ENCODE results near the gene KLF16.

The KLF16 gene

DNA sequence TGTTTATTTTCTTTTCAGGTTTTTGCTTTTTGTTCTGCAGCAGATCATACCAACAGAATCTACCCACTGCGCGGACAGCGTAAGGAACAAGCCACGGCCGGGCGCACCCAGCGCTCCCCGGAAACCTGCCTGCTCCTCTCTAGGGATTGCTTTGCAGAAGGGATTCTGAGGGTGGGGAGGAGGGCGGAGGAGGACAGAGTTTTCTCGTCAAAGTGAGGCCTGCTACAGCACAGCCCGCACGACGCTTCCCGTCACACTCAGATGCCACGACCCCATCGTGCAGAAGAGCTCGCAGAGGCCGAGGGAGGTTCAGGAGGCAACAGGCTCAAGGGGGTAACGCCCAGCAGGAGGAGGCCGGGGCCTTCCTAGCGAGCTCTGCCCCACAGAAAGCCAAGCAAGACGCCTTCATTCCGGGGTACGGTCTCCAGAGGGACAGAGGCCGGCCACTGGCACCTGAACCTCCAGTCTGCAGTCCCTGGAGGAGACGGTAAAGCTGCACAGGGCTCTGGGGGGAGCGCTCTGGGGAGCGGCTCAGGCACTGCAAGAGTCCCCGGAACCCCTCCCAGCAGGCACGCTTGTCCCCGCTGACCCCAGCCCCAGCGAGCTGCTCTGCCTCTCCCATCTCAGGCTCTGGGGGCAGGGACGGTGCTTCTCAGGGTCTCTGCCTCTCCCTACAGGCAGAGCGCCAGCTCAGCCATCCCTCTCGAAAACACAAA, 22.0 kb downstream of the KLF16 start:
- DNase-seq (ENCODE audit: low spot score): peak; percentile 34

- DNase-seq (ENCODE audit: low spot score): peak; percentile 83
Observed at GRCh38 chr19:1840541-1841115, 22.8 kb downstream of the KLF16 start.

GRCh38 chr19:1839658-1840540, 23.5 kb downstream of the KLF16 start:
- DNase-seq (ENCODE audit: low spot score): no peak

DNA sequence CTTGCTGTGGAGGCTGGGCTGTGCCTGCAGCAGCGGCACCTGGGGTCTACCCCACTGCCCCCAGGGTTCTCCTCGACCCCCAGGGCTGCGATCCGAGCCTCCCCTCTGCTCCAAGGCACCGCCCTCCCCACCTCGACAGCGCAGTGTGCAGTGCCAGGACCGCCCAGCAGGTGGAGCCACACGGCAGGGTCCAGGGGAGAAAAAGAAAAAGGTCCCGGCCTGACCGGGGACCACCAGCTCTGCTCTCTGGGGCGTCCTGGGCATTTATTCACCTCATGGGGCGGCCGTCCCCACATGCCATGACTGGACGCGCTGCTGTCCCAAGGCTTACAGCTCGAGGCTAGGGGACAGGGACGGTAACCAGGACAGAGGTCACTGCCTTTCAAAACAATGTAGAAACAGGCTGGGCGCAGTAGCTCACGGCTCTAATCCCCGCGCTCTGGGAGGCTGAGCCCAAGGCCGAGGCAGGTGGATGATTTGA, 25.7 kb downstream of the KLF16 start:
- DNase-seq (ENCODE audit: low spot score): peak; percentile 87

- no peak for DNase-seq (ENCODE audit: low spot score)
Observed at GRCh38 chr19:1837222-1837565, 26.2 kb downstream of the KLF16 start.

- no peak for DNase-seq (ENCODE audit: low spot score)
Observed at GRCh38 chr19:1836458-1837221, 26.7 kb downstream of the KLF16 start.

DNA sequence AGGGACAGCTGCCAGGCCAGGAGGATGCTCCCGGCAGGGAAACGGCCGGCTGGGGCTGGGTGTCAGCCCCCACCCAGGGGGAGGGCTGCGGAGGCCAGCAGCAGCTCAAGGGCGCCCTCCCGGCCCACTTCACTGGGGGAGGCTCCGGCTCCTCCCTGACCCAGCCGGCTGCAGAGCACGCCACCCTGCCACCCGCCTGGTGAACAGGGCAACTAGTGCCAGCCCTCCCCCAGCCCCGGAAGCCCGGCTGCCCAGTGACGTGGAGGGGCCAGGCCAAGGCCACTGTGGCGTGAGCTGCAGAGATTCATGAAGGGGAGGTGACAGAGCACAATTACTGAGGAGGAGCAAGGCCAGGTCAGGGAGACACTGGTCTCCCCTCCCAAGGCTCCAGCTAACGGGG, 29.8 kb downstream of the KLF16 start:
- no peak for DNase-seq (ENCODE audit: low spot score)

- no peak for DNase-seq (ENCODE audit: low spot score)
Observed at GRCh38 chr19:1832046-1832663, 31.2 kb downstream of the KLF16 start.

DNA sequence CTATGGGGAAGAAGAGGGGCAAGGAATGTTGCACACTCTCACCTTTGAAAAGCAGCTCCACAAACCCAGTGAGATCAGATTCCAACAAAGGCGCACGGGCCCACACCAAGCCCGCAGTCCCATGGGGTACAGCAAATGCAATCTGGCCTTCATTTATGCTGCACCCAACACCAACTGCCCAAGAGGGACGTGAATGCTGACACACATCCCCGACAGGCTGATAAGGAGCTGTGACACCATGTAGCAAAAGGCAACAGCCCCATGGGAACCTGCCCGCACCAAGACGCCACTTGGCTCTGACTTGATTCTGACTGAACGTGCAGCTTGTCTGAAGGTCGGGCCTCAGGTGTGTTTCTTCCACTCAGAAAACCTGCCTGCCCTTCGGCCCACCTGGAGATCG, 32.4 kb downstream of the KLF16 start:
- DNase-seq (ENCODE audit: low spot score): no peak

DNA sequence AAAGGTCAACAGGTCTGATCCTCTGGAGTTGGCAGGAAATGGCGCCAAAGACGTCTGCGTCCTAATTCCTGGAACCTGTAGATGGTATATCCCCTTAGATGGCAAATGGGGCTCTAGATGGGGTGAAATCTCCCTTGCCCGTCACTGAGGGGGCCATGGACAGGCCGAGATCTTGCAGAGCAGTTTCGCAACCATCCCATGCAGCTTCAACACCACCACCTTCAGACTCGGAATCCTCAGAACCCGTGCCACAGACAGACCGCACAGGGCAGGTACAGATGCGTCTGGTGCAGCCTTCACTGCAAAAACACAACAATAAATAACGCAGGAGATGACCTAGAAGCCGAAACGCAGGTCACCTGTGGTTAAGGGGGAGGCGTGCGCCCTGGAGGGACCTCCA, 32.8 kb downstream of the KLF16 start:
- DNase-seq (ENCODE audit: low spot score): no peak

DNA sequence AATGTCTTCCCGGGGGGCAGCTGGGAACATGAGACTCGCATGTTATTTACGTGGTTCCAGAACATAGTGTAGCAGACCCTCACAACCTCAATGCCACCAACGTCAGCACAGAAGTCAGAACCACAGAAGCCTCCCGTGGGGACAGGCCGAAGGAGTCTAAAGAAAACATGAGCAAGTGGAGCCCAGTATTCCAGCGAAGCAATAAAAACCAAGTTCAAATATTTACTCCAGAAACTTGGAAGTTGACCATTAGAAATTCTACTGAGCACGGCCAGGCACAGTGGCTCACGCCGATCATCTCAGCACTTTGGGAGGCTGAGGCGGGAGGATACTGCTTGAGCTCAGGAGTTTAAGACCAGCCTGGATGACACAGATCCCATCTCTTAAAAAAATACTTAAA, 33.4 kb downstream of the KLF16 start:
- DNase-seq (ENCODE audit: low spot score): no peak

DNA sequence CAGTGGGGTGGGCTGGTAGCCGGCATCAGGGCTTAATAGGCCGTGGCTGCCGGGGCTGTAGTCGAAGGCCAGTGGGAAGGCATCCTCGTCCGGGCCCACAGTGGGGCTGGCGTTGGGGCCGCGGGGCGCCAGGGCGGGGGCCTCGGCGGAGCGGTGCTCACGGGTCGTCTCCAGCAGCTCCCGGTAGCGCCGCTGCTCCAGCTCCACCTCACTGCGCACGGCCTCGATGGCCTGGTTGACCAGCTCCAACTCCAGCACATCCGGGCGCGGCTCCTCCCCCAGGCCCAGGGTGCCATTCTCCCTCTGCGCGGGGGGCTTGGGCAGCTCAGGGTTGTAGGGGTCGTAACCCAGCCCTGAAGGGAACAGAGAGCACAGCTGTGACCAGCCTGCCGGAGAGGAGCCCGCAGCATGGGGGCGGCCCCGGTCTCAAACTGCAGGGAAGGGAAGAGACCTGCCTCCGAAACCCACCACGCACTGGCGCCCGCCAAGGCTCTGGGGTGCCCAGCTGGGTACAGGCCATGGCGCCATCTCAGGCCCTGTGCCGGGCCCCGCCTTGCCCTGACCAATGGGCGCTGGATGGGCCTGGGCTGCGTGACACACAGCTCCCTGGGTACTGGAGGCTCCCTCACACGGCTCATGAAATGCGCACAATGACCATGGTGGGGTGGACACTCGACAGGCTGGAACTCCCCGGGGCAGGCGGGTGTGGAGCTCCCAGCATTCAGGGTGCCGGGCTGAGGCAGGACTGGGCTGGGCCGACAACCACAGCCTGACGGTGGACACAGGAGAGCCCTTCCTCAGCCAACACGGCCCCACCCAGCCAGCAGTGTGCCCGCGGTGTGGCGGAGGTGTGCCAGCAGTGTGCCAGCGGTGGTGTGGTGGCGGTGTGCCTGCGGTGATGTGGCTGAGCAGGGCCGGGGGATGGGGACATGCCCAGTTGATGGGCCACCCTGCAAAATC, 34.8 kb downstream of the KLF16 start:
- no peak for DNase-seq (ENCODE audit: low spot score)

DNA sequence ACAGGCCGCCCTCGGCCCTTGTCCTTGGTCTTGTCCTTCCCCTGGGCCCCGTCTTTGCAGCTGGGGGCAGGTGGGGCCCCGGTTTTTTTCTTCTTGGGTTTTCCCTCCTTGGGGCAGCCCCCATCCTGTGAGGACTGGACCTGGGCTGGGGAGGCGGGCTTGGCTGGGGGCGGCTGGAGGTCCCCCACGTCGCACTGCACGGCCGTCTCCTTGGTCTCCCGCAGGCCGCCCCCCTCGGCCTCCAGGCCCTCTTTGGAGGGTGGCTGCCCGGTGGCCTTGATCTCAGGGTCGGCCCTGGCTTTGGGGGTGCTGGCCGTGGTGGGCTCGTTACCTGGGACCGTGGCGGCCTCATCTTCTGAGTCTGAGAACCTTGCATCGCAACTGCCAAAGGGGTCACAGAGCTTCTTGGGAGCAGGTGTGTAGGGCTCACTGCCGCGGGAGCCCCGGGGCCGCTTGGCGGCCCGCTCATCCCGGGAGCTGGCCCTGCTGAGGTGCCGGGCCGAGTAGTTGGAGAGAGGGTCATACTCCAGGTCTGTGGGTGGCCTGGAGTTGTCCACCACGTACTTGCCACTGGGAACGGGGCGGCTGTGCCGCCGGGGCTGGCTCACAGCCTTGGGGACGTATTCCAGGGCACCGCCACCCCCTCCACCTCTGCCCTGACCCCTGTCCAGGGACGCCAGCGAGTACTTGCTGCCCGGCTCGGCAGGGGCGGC, 35.7 kb downstream of the KLF16 start:
- no peak for DNase-seq (ENCODE audit: low spot score)

- DNase-seq (ENCODE audit: low spot score): no peak
Observed at GRCh38 chr19:1826557-1827521, 36.5 kb downstream of the KLF16 start.

DNA sequence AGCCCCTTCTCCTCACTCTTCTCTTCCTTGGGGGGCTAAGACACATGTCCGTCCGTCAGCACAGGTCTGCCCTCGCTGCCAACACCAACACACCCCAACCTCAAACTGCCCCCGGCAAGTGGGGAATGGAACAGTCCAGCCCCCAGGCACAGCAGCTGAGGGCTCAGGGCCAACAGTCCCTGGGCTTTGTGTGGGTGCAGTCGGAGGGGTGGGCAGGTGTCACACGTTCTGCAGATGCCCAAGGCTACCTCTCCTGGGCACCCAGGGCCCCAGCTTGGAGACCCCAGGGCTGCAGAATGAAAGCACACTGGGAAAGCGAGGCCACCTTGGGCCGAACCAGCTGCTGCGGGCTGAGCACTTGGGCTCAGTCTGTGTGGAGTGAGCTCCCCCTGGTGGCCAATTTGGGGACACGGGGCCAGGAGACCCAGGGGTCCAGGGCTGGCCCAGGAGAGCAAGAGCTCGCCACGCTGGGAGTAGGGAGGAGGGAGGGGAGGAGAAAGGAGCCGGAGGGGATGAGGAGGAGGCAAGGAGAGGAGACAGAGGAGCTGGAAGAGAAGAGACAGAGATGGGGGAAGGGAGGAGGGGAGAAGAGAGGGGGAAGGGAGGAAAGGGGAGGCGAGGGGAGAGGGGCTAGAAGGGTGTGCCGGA, 37.3 kb downstream of the KLF16 start:
- peak; percentile 94 for DNase-seq (ENCODE audit: low spot score)

- DNase-seq (ENCODE audit: low spot score): no peak
Observed at GRCh38 chr19:1824252-1824622, 39.1 kb downstream of the KLF16 start.

DNA sequence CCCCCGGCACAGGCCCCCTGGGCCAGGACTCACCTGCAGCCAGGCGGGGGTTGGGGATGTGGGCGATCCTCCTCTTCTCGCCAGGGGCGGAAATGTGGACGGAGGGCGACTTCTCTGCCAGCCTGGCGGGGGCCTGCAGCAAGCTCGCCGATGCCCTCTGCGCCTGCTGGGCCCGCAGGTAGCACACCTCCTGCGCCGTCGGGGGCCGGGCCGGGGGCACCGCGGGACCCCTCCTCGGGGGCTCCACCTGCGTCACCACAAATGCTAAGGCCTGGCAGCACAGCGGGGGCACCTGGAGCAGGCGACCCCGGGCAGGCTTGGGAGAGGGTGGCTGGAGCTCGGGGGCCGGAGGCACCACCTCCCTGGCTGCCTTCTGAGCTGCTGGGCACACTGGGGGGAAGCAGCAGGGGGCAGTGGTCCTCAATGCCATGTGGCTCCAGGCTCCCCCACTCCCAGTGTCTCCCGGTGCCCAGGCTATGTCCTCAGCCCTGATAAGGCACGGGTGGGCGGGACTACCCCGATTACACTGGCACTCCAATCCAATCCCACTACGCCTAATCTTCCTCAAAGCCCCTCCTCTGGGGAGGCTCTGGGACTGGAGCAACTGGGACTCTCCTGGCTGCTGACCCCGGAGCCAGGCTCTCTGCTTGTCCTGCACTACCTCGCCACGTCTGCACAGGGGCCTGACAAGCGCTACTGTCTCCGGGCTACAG, 39.7 kb downstream of the KLF16 start:
- no peak for DNase-seq (ENCODE audit: low spot score)

GRCh38 chr19:1823020-1823419, 40.4 kb downstream of the KLF16 start:
- DNase-seq (ENCODE audit: low spot score): no peak
